Measurements from ENCODE around the gene FOXJ3. TPM values are rescaled to one million over a fixed set of nuclear protein-coding genes. Genes with fewer than 3 reads are reported as not detected.
A peak's percentile ranks its signal among the peaks of the same experiment; 100 is the strongest.

The FOXJ3 gene
- polyA plus RNA-seq, 1 of the 3 experiments (the other 2 are of a cell fraction), result 16.0 TPM

DNA sequence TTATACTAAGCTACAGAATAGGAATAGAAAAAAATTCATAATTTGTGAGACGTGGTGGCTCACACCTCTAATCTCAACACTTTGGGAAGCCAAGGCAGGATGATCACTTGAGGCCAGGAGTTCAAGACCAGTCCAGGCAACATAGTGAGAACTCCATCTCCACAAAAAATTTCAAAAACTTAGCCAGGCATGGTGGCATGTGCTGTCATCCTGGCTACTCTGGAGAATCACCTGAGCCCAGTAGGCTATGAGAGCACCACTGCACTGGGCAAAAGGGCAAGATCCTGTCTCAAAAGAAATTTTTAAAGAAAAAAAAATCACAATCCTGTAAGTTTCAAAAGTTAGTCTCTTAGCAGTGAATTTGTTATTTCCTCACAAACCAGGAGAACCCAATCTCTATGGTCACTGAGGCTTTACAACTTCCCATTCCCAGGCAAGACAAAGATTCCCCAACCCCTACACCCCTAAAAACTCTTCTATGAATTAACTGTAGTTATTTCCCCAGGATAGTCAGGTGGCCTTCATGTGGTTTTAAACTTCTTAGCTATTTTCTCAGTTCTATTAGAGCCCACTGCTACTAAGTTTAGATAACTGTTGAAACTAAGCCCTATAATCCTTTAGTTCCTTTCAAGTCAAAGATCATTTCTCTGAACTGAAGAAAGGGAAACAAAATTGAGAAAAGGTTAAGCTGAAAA lies 74.5 kb downstream of the FOXJ3 start:
- no peak overlapping the region for H3K9ac ChIP-seq
- no peaks in the 10 kb centered on the region for H3K27me3 ChIP-seq (ENCODE audit: insufficient read depth)
- POLR2A ChIA-PET, result no interaction called here
- TF ChIP-seq RFX5 (IDR thresholded peaks at IDR 0.05; ENCODE audit: low read length) (no peak), FOSL2 (IDR thresholded peaks at IDR 0.05; ENCODE audit: borderline replicate concordance, low read depth) (no peak), CHD2 (IDR thresholded peaks at IDR 0.05; ENCODE audit: low read length, partially characterized antibody) (no peak), NFIC (IDR thresholded peaks at IDR 0.05; ENCODE audit: borderline replicate concordance) (no peak), SIN3A (IDR thresholded peaks at IDR 0.05; ENCODE audit: borderline replicate concordance, low read depth, low read length) (no peak), POLR2AphosphoS5 (IDR thresholded peaks at IDR 0.05; ENCODE audit: low read depth, low read length) (no peak), YY1 (IDR thresholded peaks at IDR 0.05; ENCODE audit: low read depth) (no peak), FOXM1 (IDR thresholded peaks at IDR 0.05; ENCODE audit: low read depth) (no peak), GABPA (IDR thresholded peaks at IDR 0.05; ENCODE audit: low read depth) (no peak), FOXJ3 (CRISPR knock-in tag; IDR thresholded peaks at IDR 0.05) (no peak), ELF1 (IDR thresholded peaks at IDR 0.05) (no peak), TAF1 (IDR thresholded peaks at IDR 0.05; ENCODE audit: borderline replicate concordance, low read depth, low read length) (no peak), SMC3 (IDR thresholded peaks at IDR 0.05; ENCODE audit: low read depth, low read length) (no peak), RAD21 (IDR thresholded peaks at IDR 0.05; ENCODE audit: low read length) (no peak), TCF12 (IDR thresholded peaks at IDR 0.05) (no peak)
- TF ChIP-seq, protein P1, sequence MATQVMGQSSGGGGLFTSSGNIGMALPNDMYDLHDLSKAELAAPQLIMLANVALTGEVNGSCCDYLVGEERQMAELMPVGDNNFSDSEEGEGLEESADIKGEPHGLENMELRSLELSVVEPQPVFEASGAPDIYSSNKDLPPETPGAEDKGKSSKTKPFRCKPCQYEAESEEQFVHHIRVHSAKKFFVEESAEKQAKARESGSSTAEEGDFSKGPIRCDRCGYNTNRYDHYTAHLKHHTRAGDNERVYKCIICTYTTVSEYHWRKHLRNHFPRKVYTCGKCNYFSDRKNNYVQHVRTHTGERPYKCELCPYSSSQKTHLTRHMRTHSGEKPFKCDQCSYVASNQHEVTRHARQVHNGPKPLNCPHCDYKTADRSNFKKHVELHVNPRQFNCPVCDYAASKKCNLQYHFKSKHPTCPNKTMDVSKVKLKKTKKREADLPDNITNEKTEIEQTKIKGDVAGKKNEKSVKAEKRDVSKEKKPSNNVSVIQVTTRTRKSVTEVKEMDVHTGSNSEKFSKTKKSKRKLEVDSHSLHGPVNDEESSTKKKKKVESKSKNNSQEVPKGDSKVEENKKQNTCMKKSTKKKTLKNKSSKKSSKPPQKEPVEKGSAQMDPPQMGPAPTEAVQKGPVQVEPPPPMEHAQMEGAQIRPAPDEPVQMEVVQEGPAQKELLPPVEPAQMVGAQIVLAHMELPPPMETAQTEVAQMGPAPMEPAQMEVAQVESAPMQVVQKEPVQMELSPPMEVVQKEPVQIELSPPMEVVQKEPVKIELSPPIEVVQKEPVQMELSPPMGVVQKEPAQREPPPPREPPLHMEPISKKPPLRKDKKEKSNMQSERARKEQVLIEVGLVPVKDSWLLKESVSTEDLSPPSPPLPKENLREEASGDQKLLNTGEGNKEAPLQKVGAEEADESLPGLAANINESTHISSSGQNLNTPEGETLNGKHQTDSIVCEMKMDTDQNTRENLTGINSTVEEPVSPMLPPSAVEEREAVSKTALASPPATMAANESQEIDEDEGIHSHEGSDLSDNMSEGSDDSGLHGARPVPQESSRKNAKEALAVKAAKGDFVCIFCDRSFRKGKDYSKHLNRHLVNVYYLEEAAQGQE (IDR thresholded peaks at IDR 0.05; ENCODE audit: low read depth, low read length), result no peak
- TF ChIP-seq, protein P2, sequence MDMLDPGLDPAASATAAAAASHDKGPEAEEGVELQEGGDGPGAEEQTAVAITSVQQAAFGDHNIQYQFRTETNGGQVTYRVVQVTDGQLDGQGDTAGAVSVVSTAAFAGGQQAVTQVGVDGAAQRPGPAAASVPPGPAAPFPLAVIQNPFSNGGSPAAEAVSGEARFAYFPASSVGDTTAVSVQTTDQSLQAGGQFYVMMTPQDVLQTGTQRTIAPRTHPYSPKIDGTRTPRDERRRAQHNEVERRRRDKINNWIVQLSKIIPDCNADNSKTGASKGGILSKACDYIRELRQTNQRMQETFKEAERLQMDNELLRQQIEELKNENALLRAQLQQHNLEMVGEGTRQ (IDR thresholded peaks at IDR 0.05; ENCODE audit: borderline replicate concordance, low read depth, low read length), result no peak
- TF ChIP-seq, protein P3, sequence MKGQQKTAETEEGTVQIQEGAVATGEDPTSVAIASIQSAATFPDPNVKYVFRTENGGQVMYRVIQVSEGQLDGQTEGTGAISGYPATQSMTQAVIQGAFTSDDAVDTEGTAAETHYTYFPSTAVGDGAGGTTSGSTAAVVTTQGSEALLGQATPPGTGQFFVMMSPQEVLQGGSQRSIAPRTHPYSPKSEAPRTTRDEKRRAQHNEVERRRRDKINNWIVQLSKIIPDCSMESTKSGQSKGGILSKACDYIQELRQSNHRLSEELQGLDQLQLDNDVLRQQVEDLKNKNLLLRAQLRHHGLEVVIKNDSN (IDR thresholded peaks at IDR 0.05; ENCODE audit: borderline replicate concordance, low read depth), result no peak
- TF ChIP-seq, protein P4, sequence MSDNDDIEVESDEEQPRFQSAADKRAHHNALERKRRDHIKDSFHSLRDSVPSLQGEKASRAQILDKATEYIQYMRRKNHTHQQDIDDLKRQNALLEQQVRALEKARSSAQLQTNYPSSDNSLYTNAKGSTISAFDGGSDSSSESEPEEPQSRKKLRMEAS (IDR thresholded peaks at IDR 0.05; ENCODE audit: low read depth), result no peak
- H3K9me3 ChIP-seq, result no peaks in the 10 kb centered on the region
- CTCF ChIA-PET, result no interaction called here
- peaks cover 83% of the 10 kb centered on the region for H3K79me2 ChIP-seq (ENCODE audit: insufficient read depth)
- peaks cover 6 to 7% of the 10 kb centered on the region in 2 experiments; a peak in 2 of 4 replicates for H3K4me1 ChIP-seq (ENCODE audit: control insufficient read depth in 1 of 2, insufficient read depth in 2 of 2, low read depth in 1 of 2, low read length in 1 of 2)
- H3K4me2 ChIP-seq, result no peak overlapping the region
- H3K4me3 ChIP-seq (ENCODE audit: low read depth in 2 of 2, low read length in 1 of 2), result no peak overlapping the region
- peaks cover 6% of the 10 kb centered on the region for H3F3A ChIP-seq (replicated peaks; ENCODE audit: insufficient read depth)
- no peaks in the 10 kb centered on the region for H3K9me2 ChIP-seq
- WGBS (ENCODE audit: low lambda C conversion rate), result 96% methylated on average over 1 of the region's 1 CpG
- no peak for DNase-seq
- no peak overlapping the region for H2AFZ ChIP-seq (ENCODE audit: low read depth)
- H3K36me3 ChIP-seq (replicated peaks in 1 of 2; ENCODE audit: control insufficient read depth in 1 of 2, insufficient read depth in 2 of 2, low read length in 1 of 2), result peaks cover 25 to 43% of the 10 kb centered on the region in 2 experiments
- peak overlapping the region in 1 of 2 experiments; percentile 43; a peak in 1 of 4 replicates for H3K27ac ChIP-seq (ENCODE audit: low read depth in 2 of 2, low read length in 1 of 2)
- H4K20me1 ChIP-seq (ENCODE audit: insufficient read depth), result peaks cover 29% of the 10 kb centered on the region
